ENCODE results near the gene SORT1.

- TF ChIP-seq CTCF (IDR thresholded peaks at IDR 0.05): no peak
- TF ChIP-seq EP300 (IDR thresholded peaks at IDR 0.05): no peak
- no peak for TF ChIP-seq POLR2A (IDR thresholded peaks at IDR 0.05)
These were observed 105.4 kb downstream of the SORT1 start for GRCh38 chr1:109292364-109292763.
